ENCODE results near the gene CTNNA2.

CTNNA2 gene

DNA sequence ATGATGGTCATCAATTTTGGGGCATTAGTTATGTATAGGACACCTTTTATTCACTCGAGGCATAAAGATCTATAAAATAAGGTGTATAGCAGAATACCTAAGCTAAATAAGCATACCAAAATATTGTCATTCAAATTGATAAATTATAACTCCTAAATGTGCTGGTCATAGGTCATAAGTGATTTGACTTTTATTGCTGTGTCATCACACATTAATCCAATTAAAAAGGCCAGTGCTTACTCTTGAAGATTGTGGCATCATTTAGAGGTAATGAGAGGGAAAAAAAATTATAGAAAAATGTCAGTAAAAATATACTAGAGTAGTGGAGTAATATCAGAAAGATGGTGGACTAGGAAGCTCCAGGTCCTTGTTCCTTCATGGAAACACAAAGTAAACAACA lies 1138.6 kb downstream of the CTNNA2 start:
- DNase-seq: no peak

DNA sequence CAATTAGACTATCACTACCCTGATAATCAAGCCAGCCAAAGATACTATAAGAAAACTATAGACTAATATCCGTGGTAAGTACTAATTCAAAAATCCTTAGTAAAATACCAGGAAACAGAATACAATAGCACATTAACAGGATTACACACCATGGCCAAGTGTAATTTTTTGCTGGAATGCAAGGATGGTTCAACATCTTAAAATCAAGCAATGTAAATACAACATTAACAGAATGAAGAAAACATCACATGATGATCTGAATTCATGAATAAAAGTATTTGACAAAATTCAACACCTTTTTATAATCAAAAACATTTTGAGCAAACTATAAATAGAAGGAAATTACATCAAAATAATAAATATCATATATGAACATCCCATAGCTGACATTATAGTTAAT lies 1142.4 kb downstream of the CTNNA2 start:
- no peak for DNase-seq

DNA sequence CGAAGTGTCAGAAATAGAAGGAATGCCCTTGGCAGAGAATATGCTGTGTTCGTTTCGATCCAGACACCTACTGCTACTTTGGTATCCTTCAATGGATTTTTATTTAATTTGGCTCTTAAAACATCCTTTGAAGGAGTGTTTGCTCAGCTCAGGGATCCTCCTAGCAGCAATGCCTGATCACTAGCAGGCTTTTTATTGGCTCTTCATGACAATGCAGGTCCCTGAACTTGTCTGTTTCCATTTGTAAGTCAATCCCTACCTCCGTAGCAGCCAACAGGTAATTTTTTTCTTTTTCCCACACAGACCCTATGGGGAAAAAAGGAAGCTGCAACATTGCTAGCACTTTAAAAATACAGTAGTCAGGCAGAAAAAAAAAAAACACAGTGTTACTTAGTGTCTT lies 1157.9 kb downstream of the CTNNA2 start:
- no peak for DNase-seq

DNA sequence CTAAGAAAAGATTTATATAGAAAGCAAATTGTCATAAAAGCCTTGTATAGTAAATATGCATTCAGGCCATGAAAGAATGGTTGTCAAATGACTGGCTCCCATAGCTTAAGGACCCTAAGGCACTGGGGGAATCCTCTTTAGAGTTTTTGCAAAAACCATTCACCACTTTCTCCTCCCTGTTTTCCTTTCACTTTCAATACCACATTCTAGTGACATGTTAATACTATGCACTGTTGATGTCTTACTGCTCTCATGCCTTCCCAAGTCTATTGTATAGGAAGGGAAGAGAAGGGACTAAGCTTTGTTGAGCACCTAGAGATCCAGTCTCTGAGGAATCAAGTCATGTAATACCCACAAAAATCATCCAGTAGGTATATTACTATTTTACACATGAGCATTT lies 1174.7 kb downstream of the CTNNA2 start:
- no peak for DNase-seq

DNA sequence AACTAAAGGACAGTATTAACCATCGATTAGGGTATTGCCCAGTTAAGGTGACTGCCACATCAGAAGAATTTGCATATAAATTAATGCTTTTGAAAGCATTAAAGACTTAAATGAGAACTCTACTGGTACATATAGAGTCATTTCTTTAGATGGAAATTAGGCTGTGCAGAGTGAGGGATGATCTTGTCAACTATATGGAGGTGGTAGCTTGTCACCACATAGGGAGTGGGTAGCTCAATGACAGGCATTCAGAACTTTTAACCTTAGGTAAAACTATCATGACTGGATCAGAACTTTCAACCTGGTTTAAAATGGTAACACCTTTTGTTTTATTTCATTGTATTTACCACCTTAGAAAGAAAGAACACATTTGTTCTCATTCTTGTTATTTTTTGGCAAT lies 1176.3 kb downstream of the CTNNA2 start:
- no peak for DNase-seq
